DOHH2 (cell line): ENCODE data around the gene NCBP3.
"Not testable (repeated sequence)": the region's sequence is repeated elsewhere in the genome, so short reads cannot be mapped to it uniquely, and the experiment has no call there.

Experiments
- H3F3A ChIP-seq: fragments of 200-600 bp; sonication (generic), shearing (Covaris generic); 2 replicates; pipeline ENCODE4 v1.6.0; 2016; ENCODE audit warnings: antibody characterized with exemption, mild to moderate bottlenecking; ENCODE audit not compliant: control insufficient read depth, insufficient read depth
- H3K27ac ChIP-seq: fragments of 200-600 bp; sonication (generic); 2 replicates; pipeline ENCODE4 v1.5.1; 2014; ENCODE audit warnings: low read depth, mild to moderate bottlenecking, low read length, moderate library complexity
- H3K27me3 ChIP-seq: fragments of 200-600 bp; sonication (generic); 2 replicates; pipeline ENCODE4 v1.6.1; 2014; ENCODE audit warnings: mild to moderate bottlenecking, low read length, mixed read lengths; ENCODE audit not compliant: control insufficient read depth
- H3K36me3 ChIP-seq: fragments of 200-600 bp; sonication (generic); 2 replicates; pipeline ENCODE4 v1.6.1; 2014; ENCODE audit warnings: mild to moderate bottlenecking, low read length, moderate library complexity, mixed read lengths; ENCODE audit not compliant: control insufficient read depth
- H3K4me1 ChIP-seq: fragments of 200-600 bp; sonication (generic); 2 replicates; pipeline ENCODE4 v1.6.1; 2014; ENCODE audit warnings: mild to moderate bottlenecking, low read length, mixed read lengths; ENCODE audit not compliant: control insufficient read depth
- H3K4me2 ChIP-seq: fragments of 200-600 bp; sonication (generic); 2 replicates; pipeline ENCODE4 v1.6.0; 2014; ENCODE audit warnings: mild to moderate bottlenecking, low read length, moderate library complexity
- H3K4me3 ChIP-seq: fragments of 200-600 bp; sonication (generic); 2 replicates; pipeline ENCODE4 v1.5.1; 2014; ENCODE audit warnings: mild to moderate bottlenecking, low read length, mixed read lengths
- H3K79me2 ChIP-seq: fragments of 200-600 bp; sonication (generic); 2 replicates; pipeline ENCODE4 v1.6.1; 2014; ENCODE audit warnings: mild to moderate bottlenecking, low read length, mixed read lengths; ENCODE audit not compliant: control insufficient read depth
- H3K9me2 ChIP-seq: fragments of 200-600 bp; sonication (generic); replicated peaks from 2 replicates; pipeline ENCODE4 v1.6.1; 2014; ENCODE audit warnings: mild to moderate bottlenecking, low read length, mixed read lengths; ENCODE audit not compliant: control insufficient read depth
- H3K9me3 ChIP-seq: fragments of 200-600 bp; sonication (generic); 2 replicates; pipeline ENCODE4 v1.6.1; 2014; ENCODE audit warnings: antibody characterized with exemption, low read length, mixed read lengths; ENCODE audit not compliant: control insufficient read depth, insufficient read depth
- H4K20me1 ChIP-seq: fragments of 200-600 bp; sonication (generic); 2 replicates; pipeline ENCODE4 v1.6.0; 2014; ENCODE audit warnings: low read depth, mild to moderate bottlenecking, antibody characterized with exemption, low read length, moderate library complexity; ENCODE audit not compliant: control insufficient read depth, insufficient read depth
- CTCF ChIP-seq: fragments of 200-600 bp; sonication (generic); IDR thresholded peaks from one replicate; pipeline ENCODE4 v1.5.1; 2014; ENCODE audit warnings: antibody characterized with exemption, mild to moderate bottlenecking, low read depth, low read length; ENCODE audit not compliant: poor library complexity, severe bottlenecking
- EZH2phosphoT487 ChIP-seq: fragments of 200-600 bp; sonication (generic); IDR thresholded peaks from 2 replicates; pipeline ENCODE4 v1.6.1; 2017; ENCODE audit warnings: borderline replicate concordance, mild to moderate bottlenecking, antibody characterized with exemption, low read length, moderate library complexity, mixed read lengths

Gene NCBP3

GRCh38 chr17:3857261-3858105, 11.4 kb upstream of the NCBP3 start:
- Histone ChIP-seq H3K4me3 (no peak overlapping the region), H3F3A (no peaks in the 10 kb centered on the region), H4K20me1 (no peaks in the 10 kb centered on the region), H3K27me3 (no peaks in the 10 kb centered on the region), H3K36me3 (no peaks in the 10 kb centered on the region), H3K79me2 (no peaks in the 10 kb centered on the region), H3K9me3 (no peaks in the 10 kb centered on the region), H3K4me2 (no peak overlapping the region), H3K9me2 (no peaks in the 10 kb centered on the region), H3K27ac (no peak overlapping the region), H3K4me1 (no peaks in the 10 kb centered on the region)
- TF ChIP-seq CTCF (no peak), EZH2phosphoT487 (no peak)

DNA sequence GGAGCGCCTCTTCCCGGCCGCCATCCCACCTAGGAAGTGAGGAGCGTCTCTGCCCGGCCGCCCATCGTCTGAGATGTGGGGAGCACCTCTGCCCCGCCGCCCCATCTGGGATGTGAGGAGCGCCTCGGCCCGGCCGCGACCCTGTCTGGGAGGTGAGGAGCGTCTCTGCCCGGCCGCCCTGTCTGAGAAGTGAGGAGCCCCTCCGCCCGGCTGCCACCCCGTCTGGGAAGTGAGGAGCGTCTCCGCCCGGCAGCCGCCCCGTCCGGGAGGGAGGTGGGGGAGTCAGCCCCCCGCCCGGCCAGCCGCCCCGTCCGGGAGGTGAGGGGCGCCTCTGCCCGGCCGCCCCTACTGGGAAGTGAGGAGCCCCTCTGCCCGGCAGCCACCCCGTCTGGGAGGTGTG, 8.2 kb upstream of the NCBP3 start:
- not testable (repeated sequence) for H3K9me2 ChIP-seq, H3F3A ChIP-seq

DNA sequence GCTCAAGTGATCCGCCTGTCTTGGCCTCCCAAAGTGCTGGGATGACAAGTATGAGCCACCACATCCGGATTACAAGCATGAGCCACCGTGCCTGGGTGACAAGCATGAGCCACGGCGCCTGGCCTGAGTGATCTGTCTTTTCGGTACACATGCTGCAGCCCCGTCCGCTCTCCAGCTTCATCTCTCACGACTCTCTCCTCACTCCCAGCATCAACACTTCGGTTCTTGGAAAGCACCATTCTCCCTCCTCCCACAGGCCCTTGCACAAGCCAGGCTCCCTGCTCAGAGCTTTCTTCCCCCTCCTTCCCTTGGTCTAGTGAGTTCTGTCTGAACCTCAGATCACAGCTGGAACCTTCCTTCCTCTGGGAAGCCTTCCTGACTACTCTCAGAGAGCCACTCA, 6.5 kb upstream of the NCBP3 start:
- Histone ChIP-seq H3K9me3 (no peaks in the 10 kb centered on the region), H4K20me1 (no peaks in the 10 kb centered on the region), H3K4me1 (no peaks in the 10 kb centered on the region), H3K79me2 (no peaks in the 10 kb centered on the region), H3K27me3 (no peaks in the 10 kb centered on the region), H3K36me3 (no peaks in the 10 kb centered on the region), H3K4me2 (no peak overlapping the region), H3K9me2 (no peaks in the 10 kb centered on the region), H3K4me3 (no peak overlapping the region), H3K27ac (no peak overlapping the region), H3F3A (no peaks in the 10 kb centered on the region)
- TF ChIP-seq EZH2phosphoT487, result no peak
- TF ChIP-seq CTCF, result no peak

More for the DNA sequence above, 8.2 kb upstream of the NCBP3 start:
- H3K4me2 ChIP-seq, H3K9me3 ChIP-seq, H3K4me3 ChIP-seq, H4K20me1 ChIP-seq, H3K79me2 ChIP-seq, H3K4me1 ChIP-seq, H3K36me3 ChIP-seq, H3K27me3 ChIP-seq, H3K27ac ChIP-seq: not testable (repeated sequence)

DNA sequence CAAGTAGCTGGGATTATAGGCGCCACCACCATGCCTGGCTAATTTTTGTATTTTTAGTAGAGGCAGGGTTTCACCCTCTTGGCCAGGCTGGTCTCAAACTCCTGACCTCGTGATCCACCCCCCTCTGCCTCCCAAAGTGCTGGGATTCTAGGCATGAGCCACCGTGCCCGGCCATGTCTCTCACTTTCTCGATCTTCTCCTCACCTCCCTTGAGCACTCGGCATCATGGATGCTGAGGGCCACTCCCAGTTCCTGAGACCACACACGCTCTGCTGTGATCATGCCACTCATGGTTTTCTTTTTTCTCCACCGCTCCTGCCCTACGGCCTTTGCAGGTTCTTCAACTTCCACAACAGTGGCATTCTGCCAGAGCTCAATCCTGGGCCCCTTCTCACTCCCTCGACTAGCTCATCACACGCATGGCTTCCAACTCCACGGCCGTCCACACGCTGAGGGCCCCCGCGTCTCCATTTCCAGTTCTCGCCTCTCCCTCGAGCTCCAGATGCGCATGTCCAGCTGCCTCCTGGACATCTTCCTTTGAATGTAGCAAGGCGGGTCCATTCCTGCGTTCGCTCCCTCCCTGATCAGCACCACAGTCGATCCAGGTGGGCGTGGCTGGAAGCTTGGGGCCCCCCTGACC, 5.5 kb upstream of the NCBP3 start:
- H3K4me2 ChIP-seq, result no peak overlapping the region
- no peaks in the 10 kb centered on the region for H3K9me3 ChIP-seq
- H4K20me1 ChIP-seq, result no peaks in the 10 kb centered on the region

More for the DNA sequence above, 5.5 kb upstream of the NCBP3 start:
- TF ChIP-seq EZH2phosphoT487 (no peak), CTCF (no peak)
- H3K36me3 ChIP-seq, result no peaks in the 10 kb centered on the region
- no peak overlapping the region for H3K27ac ChIP-seq
- H3K27me3 ChIP-seq, result no peaks in the 10 kb centered on the region
- H3K4me3 ChIP-seq, result no peak overlapping the region
- H3K4me1 ChIP-seq, result peaks cover under 1% of the 10 kb centered on the region
- no peaks in the 10 kb centered on the region for H3K79me2 ChIP-seq
- H3K9me2 ChIP-seq, result no peaks in the 10 kb centered on the region
- H3F3A ChIP-seq, result no peaks in the 10 kb centered on the region
